GOT3 (cell line): ENCODE measurements around the gene LIPH.

Source experiments
- DNase-seq: peaks from one replicate; lab custom pipeline; 2025; ENCODE audit warnings: mixed read lengths; lab: John Stamatoyannopoulos, UW

Gene LIPH

DNA sequence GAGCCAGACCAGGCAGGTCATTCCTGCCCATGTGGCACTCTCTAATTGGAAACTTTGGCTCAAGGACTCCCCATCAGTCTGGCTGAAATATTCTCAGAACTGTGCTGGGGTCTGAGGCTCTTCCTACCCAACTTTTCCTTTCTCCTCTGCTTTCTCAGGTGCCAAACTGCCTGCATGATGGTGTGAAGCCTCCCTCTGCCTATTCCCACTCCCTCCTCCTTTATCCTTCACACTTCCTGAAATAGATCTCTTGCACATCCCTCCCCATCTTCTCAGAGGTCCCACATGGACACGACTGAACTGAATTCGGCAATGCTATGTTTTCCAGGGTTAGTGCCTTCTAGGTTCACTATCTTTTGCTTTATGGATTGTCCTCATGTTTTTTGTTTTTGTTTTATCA, 12.5 kb downstream of the LIPH start:
- no peak for DNase-seq

DNA sequence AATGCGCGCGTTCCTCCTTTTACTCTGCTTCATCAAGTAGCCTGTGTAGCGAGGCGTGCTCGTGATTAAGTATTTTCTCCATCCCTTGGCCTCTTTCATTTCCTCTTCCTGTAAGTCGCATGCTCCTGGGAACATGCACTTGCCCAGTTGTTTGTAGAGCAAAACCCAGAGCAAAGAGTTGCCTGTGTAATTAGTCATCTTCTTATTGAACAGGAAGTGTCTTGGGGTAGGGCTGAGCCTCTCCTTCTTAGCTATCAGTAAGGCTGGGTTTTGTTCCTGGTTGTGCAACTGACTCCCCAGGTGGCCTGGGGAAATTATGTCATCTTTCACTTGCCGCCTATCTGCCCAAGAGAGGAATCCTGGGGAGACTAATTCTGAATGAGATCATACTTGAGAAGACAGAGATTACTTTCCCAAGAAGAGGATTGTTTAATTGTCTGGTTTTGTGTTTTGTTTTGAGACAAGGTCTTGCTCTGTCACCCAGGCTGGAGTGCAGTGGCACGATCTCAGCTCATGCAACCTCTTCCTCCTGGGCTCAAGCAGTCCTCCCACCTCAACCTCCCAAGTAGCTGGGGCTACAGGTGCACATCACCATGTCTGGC, 14.9 kb downstream of the LIPH start:
- peak; percentile 62 for DNase-seq

GRCh38 chr3:185534511-185534910, 17.9 kb downstream of the LIPH start:
- DNase-seq = no peak

DNA sequence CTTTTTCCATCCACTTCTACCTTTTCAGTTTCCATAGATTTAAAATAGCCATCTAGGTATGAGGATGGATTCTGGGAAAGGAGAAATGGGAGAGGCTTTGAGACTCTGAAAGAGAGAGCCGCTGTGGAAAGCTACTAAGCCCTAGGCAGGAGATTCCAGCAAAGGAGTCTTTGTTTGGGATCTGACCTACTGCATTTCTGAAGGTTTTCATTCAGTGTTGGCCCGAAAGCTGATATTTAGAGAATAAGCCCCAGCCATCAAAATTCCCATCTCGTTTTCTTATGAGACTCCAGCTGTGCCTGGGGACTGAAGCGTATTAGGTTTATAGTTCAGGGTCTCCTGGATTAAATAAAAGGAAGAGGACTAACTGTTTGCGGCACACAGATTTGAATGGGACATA, 19.5 kb downstream of the LIPH start:
- no peak for DNase-seq

DNA sequence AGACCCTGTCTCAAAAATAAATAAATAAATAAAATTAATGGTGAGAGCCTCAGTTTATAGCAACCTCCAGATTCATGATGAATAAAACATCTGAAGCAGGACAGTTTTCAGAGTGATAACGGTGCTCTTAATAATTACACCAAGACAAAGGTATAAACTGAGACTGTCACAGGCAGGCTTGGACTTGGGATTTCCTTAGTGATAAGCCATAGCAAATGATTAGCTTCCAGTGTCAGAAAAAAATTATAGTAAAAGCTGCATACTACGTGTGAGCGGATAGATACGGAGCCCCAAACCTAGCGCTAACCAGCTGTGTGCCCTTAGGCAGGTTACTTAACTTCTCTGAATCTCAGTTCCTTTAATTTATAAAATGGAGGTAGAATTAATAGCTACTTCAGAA, 21.5 kb downstream of the LIPH start:
- DNase-seq = no peak

- DNase-seq = no peak
These were observed 23.9 kb downstream of the LIPH start for GRCh38 chr3:185528532-185528931.

GRCh38 chr3:185527364-185527763, 25.0 kb downstream of the LIPH start:
- no peak for DNase-seq

- DNase-seq = no peak
These were observed 25.9 kb downstream of the LIPH start for GRCh38 chr3:185526349-185526951.

- DNase-seq = no peak
These were observed 30.8 kb downstream of the LIPH start for GRCh38 chr3:185521349-185522138.

- no peak for DNase-seq
These were observed 33.4 kb downstream of the LIPH start for GRCh38 chr3:185519021-185519420.

DNA sequence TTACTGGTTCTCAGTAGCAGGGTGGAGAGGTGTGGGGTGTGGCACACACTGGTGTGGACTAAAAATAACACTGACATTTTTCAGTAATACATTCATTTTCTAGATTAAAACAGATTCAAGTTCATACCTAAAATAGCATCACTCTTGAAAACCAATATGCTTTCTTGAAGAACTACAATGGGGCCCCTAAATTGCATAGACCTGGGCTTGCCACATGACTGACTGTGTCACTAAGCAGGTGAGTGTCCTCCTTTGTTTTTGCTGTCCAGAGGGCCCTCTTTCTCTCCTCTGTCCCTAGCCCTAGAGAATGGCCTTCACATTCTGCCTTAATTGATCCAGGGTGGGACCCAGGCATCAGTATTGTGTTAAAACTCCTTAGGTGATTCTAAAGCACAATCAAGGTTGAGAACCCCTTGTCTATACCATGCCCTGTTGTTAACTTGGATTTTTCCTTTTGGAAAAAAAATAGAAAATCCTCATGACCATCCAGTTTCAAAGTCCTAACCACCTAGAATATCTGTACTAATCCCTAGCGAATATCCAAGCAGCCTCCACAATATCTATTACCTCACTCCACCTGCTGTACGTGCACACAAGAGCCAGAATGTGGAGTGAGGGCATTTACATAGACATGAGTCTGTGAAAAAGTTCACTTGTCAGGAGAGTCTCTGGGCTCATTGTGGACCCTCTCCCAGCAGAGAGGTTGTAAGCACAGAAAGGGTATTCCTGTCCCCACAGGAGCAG, 34.8 kb downstream of the LIPH start:
- DNase-seq = no peak

DNA sequence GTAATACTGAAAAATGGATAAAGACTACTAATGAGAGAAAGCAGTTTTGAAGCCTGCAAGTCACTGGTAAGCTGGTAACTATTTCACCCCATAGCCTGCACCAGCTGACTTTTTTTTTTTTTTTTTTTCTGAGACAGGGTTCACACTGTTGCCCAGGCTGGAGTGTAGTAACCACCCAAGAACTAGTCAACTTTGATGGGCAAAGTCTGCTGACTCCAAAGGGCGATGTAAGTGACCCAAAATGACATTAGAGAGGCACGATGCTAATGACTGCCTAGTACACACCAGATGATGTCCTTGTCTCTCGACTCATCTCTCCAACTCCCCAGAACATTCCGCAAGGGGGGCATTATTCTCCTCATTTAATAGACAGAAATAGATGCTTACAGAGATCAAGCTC, 40.7 kb downstream of the LIPH start:
- no peak for DNase-seq

DNA sequence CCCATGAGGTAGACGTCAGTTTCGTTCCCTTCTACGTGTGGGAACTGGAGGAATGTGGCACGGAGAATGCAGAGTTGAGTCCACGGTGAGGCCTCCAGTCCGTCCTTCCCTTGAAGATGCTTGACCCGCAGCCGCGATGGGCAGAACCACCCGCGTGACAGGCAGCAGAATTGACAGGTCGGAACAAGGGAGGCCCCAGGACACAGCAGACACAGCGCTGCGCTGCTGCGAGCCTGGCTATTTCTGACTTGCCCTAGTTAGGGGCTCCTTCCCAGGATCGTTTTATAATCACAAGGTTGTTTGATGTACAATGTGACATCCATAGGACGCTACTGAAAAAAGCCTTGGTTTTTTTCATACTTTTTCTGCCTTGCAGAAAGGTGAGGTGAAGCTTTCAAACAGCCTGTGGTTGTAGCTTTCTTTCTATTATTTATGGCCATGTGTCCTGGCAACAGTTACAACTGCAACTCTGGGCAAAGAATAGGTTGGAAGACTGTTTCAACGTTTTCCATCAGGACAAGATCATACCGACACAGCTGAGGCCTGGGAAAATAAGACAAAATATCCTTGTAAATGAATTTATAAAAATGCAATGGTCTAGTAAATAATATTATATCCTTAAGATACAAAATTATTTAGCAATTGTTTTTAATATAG, 43.9 kb downstream of the LIPH start:
- no peak for DNase-seq

GRCh38 chr3:185507883-185508282, 44.5 kb downstream of the LIPH start:
- DNase-seq = no peak

DNA sequence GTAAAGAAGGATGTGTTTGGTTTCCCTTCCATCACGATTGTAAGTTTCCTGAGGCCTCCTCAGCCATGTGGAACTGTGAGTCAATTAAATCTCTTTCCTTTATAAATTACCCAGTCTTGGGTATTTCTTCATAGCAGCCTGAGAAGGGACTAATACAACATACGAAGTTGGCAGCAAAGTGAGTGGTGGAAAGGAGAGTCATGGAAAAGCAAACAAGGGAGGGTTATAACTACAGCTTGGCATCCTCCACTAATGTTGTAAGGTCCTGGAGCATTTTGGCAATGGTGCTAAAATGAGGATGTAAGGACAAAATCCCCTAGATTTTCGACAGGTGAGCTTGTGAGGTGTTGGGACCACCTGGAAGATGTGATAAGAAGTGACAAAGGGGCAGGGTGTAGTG, 47.8 kb downstream of the LIPH start:
- DNase-seq = no peak

DNA sequence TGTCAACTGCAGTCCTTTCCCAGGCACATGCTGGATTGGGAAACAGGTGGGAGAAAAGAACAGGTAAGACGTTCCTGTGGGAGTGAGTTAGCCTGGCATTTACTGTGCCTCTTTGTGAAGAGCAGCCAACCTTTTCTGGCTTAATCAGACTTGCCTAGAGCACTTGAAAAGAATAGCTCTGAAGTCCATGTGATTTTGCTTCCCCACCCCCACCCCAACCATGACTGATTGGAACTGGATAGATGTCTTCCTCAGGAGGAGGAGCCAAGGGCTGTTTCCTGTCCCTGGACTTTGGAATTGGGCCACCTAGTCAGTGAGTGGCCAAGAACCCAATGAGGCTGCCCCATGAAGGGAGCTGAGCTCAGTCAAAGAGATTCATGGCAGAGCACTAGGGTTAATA, 48.9 kb downstream of the LIPH start:
- DNase-seq = no peak

DNA sequence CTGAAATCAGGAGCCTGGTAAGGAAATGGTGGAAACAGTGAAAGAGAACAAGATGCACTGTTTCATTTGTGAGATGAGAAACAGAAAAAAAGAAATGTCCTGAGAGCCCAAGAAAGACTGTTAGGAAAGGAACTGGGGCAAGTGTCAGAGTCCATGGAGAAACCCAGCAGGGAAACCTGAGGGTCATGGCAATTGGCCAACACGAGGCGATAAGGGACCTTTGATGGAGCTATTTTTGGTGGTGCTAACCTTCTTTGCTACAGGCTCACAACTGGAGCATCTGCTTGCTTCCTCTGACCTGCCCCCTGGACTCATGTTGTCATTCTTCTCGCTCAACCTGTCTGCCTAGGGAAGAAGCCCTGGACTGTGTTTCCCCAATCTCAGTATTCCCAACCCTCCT, 49.4 kb downstream of the LIPH start:
- DNase-seq = no peak

DNA sequence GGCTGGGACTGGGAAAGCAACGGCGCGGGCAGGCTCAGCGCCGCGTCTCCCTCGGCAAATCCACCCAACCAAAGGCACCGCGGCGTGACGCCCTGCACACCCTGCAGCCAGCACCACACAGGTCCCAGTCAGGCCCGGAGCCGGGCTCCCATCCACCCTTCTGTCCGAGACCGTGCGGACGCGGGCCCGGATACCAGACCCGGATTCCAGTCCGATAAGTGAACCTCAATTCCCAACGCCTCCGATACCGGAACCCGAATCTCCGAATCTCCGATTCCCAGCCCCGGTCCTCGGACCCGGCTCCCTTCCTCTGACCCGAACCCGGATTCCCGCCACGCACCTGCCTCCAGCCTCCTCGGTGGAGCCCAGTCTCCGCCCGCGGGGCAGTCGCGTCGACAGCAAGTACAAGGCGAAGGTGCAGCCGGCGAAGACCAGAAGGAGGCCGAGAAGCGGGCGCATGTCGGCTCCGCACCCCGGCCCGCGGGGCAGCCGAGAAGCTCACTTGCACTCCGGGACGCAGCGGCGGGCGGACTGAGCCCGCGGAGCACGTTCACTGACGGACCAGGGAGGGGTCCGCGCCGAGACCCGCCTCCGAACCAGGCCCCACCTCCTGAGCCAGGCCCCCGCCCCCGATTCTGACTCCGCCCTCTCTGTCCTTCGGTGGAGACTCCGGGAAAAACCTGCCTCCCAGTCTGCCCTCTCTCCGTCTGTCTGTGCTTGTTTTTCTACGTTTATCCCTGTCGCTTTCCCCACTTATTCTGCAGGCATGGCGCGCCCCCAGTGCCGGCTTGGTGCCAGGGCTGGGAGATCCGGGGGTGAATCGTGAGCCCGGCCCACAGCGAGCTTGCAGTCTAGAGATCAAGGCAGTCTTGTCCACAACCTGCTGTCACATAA, 53.6 kb downstream of the LIPH start, which contains the start of gene TMEM41A:
TSS of gene TMEM41A (minus strand) at position 533 of the 894 bp plus-strand sequence. CDS start at position 459, 74 bp downstream.
- peak; percentile 91 for DNase-seq

GRCh38 chr3:185490241-185490640, 62.1 kb downstream of the LIPH start:
- DNase-seq = no peak

GRCh38 chr3:185489462-185489861, 62.9 kb downstream of the LIPH start:
- no peak for DNase-seq

DNA sequence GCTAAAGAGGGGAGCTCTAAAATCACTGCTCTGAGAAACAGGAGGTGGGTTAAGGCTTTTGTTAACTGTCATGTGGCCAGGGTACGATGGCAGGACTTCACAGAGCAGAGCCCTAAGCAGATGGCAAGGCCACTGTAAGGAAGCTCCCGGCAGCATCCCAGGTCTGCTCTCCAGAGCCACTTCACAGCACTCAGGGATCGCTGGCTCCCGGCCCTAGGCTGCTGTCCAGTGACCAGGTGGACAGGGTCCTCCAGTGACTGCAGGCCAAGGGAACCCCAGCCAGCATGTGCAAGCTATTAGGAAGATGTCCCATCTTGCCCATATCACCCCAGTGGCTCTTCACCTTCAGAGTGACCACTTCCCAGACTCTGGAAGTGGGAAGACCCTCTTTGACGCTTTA, 63.9 kb downstream of the LIPH start:
- DNase-seq = no peak
